HFFc6 (cell line): ENCODE data around the gene NFU1. TPM values are rescaled to one million over a fixed set of nuclear protein-coding genes. Genes with fewer than 3 reads are reported as not detected.

Experiments
- DNase-seq: peaks from one replicate; pipeline ENCODE4 v3.0.0-alpha.2; 2018
- H3K27ac Mint-ChIP-seq: 2 replicates; pipeline ENCODE4 v1.8.0; 2020; ENCODE audit warnings: mild to moderate bottlenecking, mixed read lengths
- H3K27me3 Mint-ChIP-seq: 2 replicates; pipeline ENCODE4 v1.8.0; 2021; ENCODE audit warnings: mild to moderate bottlenecking, moderate library complexity, mixed read lengths; ENCODE audit not compliant: insufficient read depth
- H3K36me3 Mint-ChIP-seq: 2 replicates; pipeline ENCODE4 v1.8.0; 2021; ENCODE audit warnings: low read depth, mixed read lengths
- H3K4me1 Mint-ChIP-seq: 2 replicates; pipeline ENCODE4 v1.8.0; 2020; ENCODE audit warnings: low read depth, mixed read lengths
- H3K4me3 Mint-ChIP-seq: 2 replicates; pipeline ENCODE4 v1.8.0; 2020; ENCODE audit warnings: mild to moderate bottlenecking, moderate library complexity, mixed read lengths
- H3K9me3 Mint-ChIP-seq: 2 replicates; pipeline ENCODE4 v1.8.0; 2020; ENCODE audit warnings: mild to moderate bottlenecking, mixed read lengths
- total RNA-seq, 6 experiments: library from RNA; stranded (reverse); fragmentation: NEBNext Ultra II Directional; extraction: Animal tissue kit (Norgen Biotek cat#: 25700); gene quantifications; 2 replicates in 1 of 6; 3 replicates in 5 of 6; pipeline ENCODE4 v1.2.3, GENCODE V29; 2021
- TF ChIP-seq, protein P1 (sequence below): fragments of 200-600 bp; sonication (generic); IDR thresholded peaks from 2 replicates; pipeline ENCODE4 v1.5.0; 2021; ENCODE audit warnings: antibody characterized with exemption, mild to moderate bottlenecking

The NFU1 gene
- total RNA-seq, 6 experiments from 2014 or later = 60.8 to 76.4 (median 71.6) TPM

DNA sequence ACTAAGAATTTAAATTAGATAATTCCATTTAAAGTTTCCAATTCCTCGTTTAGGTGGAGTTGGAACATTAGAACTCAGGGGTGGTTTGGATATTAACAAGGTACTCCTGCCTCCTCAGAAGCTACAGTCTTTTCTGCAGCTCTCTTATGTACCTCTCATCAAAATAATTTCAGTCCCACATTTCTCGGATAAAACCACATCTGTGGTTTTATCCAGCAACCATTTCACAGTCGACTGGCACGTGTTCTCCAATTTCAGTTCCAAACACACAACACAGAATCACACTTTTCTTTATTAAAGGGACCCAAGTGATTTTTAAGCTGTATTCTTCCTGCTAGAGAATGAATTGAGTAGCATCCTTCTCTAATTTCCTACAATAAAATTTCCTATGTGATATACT lies 22.7 kb upstream of the NFU1 start:
- Mint-ChIP-seq H3K4me1 (no peaks in the 10 kb centered on the region; the same call in 1 of the 2 replicates), H3K4me3 (no peak overlapping the region), H3K9me3 (no peaks in the 10 kb centered on the region), H3K27me3 (peaks cover 2% of the 10 kb centered on the region; the same call in 1 of the 2 replicates), H3K36me3 (peaks cover 25% of the 10 kb centered on the region), H3K27ac (no peak overlapping the region)
- TF ChIP-seq, protein P1, sequence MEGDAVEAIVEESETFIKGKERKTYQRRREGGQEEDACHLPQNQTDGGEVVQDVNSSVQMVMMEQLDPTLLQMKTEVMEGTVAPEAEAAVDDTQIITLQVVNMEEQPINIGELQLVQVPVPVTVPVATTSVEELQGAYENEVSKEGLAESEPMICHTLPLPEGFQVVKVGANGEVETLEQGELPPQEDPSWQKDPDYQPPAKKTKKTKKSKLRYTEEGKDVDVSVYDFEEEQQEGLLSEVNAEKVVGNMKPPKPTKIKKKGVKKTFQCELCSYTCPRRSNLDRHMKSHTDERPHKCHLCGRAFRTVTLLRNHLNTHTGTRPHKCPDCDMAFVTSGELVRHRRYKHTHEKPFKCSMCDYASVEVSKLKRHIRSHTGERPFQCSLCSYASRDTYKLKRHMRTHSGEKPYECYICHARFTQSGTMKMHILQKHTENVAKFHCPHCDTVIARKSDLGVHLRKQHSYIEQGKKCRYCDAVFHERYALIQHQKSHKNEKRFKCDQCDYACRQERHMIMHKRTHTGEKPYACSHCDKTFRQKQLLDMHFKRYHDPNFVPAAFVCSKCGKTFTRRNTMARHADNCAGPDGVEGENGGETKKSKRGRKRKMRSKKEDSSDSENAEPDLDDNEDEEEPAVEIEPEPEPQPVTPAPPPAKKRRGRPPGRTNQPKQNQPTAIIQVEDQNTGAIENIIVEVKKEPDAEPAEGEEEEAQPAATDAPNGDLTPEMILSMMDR = no peak
- no peak for DNase-seq

DNA sequence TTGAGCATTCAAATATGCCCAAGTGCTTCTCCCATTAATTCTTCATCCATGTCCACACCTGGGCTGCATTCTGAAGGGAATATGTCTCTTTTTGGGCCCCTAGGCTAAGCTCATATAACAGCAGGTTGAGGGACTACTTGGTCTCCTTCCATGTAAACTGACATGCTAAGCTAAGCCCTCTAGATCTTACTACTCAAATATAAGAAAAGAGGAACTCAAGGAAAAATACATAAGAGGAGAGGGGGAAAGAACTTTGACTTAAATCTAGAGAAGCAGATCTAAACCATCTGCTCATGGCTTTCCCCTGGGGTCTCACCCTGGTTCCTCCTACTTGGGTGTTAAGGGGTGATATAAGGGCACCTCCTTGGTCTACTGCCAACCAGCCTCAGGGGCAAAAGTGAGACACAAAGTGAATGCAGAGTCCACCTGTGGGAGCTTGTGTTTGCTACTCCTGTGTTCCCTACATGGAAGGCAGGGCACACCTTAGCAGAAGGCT lies 19.8 kb upstream of the NFU1 start:
- H3K27me3 Mint-ChIP-seq = peaks cover 2% of the 10 kb centered on the region
- H3K4me3 Mint-ChIP-seq = no peak overlapping the region
- no peak for DNase-seq
- no peaks in the 10 kb centered on the region for H3K9me3 Mint-ChIP-seq
- TF ChIP-seq, protein P1 = no peak
- peaks cover 4% of the 10 kb centered on the region for H3K36me3 Mint-ChIP-seq
- H3K27ac Mint-ChIP-seq = no peak overlapping the region
- H3K4me1 Mint-ChIP-seq = no peaks in the 10 kb centered on the region; the same call in 1 of the 2 replicates

DNA sequence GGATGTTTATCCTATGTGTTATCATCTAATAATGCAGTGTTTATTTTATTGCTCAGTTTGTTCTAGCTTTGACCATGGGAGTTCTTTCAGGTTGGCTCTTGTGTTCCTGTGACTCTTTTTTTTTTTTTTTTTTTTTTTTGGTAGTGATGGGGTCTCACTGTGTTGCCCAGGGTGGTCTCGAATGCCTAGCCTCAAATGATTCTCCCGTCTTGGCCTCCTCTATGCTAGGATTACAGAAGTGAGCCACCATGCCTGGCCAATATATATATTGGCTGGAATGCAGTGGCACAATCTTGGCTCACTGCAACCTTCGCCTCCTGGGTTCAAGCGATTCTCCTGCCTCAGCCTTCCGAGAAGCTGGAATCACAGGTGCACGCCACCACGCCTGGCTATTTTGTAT lies 18.9 kb upstream of the NFU1 start:
- TF ChIP-seq, protein P1 = no peak
- no peak overlapping the region for H3K4me3 Mint-ChIP-seq
- peaks cover 2% of the 10 kb centered on the region for H3K27me3 Mint-ChIP-seq
- peaks cover 1% of the 10 kb centered on the region for H3K4me1 Mint-ChIP-seq
- H3K9me3 Mint-ChIP-seq = no peaks in the 10 kb centered on the region
- no peak for DNase-seq
- no peaks in the 10 kb centered on the region; the same call in 1 of the 2 replicates for H3K36me3 Mint-ChIP-seq
- H3K27ac Mint-ChIP-seq = no peak overlapping the region

DNA sequence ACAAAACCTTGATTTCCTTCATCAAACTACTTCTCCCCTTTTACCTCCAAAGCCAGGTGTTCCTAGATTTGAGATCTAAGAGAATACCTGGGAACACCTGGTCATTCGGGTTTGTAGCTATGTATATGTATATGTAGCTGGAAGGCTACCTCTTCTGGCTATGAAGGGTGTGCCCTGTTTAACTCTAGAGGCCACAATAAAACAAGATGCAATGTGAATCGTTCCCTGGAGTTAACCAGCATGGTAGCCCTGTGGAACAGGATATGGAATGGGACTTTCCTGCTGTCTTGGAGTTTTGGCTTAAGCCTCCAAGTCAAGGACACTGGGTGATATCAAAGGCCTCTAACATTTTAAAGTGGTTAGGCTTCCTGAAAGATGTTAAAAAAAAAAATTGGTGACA lies 17.7 kb upstream of the NFU1 start:
- Mint-ChIP-seq H3K27ac (no peak overlapping the region), H3K4me3 (no peak overlapping the region), H3K9me3 (no peaks in the 10 kb centered on the region), H3K36me3 (no peaks in the 10 kb centered on the region), H3K4me1 (peaks cover 13% of the 10 kb centered on the region), H3K27me3 (peaks cover 2% of the 10 kb centered on the region)
- TF ChIP-seq, protein P1 = no peak
- DNase-seq = no peak

DNA sequence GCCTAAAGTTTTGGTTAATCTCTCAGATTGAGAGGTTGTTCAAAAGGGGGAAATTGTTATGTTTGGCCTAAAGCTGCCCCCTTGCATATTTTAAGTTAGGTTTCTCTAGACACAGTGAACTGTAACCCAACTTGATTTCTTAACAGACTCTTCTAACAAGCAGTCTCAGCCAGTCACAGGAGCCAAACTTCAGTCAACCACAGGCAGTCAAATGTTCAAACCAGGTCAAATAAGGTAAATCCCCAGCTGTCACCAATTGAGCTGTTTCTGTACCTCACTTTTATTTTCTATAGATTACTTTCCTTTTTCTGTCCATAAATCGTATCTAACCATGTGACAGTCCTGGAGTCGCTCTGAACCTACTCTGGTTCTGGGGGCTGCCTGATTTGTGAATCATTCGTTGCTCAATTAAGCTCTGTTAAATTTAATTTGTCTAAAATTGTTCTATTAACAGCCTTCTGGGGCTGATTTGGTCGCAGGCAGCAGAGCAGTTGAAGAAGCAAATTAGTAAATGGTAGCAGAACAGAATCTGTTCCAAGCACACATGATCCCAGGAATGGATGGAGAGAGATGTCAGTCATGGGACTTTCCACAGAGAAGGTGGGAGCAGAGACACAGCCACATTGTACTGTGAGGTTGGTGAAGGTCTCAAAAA lies 16.4 kb upstream of the NFU1 start:
- DNase-seq = no peak
- peaks cover 3% of the 10 kb centered on the region for H3K27me3 Mint-ChIP-seq
- no peak overlapping the region for H3K4me3 Mint-ChIP-seq
- TF ChIP-seq, protein P1 = no peak
- H3K36me3 Mint-ChIP-seq = no peaks in the 10 kb centered on the region
- H3K9me3 Mint-ChIP-seq = no peaks in the 10 kb centered on the region
- H3K4me1 Mint-ChIP-seq = peaks cover 17% of the 10 kb centered on the region
- H3K27ac Mint-ChIP-seq = no peak overlapping the region
